ENCODE results near the gene TP53I11.
A peak's percentile ranks its signal among the peaks of the same experiment; 100 is the strongest.

Gene TP53I11

DNA sequence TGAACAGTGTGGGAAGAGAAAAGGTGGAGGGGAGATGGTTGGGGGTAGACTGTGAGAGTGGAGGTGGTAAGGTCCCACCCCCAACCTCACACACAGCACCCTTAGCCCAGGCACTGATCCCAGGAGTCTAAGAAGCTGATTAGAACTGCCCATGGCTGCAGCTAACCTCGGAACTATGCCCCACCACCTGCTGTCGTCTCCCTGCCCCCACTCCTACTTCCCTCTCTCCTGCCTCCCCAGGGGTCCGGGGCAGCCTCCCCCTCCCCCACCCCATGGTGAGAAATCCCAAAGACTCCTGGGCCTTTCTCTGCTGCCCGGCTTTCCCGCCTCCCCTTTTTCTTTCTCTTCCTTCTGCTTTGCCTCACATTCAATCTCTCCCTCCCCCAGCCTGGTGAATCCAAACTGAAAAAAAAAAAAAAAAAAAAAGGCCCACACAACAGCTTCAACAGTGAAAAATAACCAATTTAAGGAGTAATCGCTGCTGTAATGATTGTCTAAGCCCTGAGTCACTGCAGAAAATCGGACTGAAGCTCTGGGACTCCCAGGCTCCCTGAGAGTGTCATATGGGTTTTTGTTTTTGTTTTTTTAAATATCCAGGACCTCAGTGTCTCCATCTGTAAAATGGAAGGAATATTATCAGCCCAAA, 9.6 kb upstream of the TP53I11 start:
- no peak overlapping the region for H3K4me3 ChIP-seq (replicated peaks; ENCODE audit: low read depth, low read length)
- DNase-seq (ENCODE audit: extremely low read depth, low read depth), result no peak
- no peak for TF ChIP-seq CTCF (IDR thresholded peaks at IDR 0.05; ENCODE audit: low read depth, low read length, missing control alignments)

- no peak overlapping the region for H3K4me3 ChIP-seq (replicated peaks; ENCODE audit: low read depth, low read length)
- no peak for TF ChIP-seq CTCF (IDR thresholded peaks at IDR 0.05; ENCODE audit: low read depth, low read length, missing control alignments)
- DNase-seq (ENCODE audit: extremely low read depth, low read depth), result no peak
Measured at GRCh38 chr11:44959064-44959463, 8.4 kb upstream of the TP53I11 start.

- no peak overlapping the region for H3K4me3 ChIP-seq (replicated peaks; ENCODE audit: low read depth, low read length)
- DNase-seq (ENCODE audit: extremely low read depth, low read depth), result no peak
- no peak for TF ChIP-seq CTCF (IDR thresholded peaks at IDR 0.05; ENCODE audit: low read depth, low read length, missing control alignments)
Measured at GRCh38 chr11:44957776-44958564, 7.3 kb upstream of the TP53I11 start.

DNA sequence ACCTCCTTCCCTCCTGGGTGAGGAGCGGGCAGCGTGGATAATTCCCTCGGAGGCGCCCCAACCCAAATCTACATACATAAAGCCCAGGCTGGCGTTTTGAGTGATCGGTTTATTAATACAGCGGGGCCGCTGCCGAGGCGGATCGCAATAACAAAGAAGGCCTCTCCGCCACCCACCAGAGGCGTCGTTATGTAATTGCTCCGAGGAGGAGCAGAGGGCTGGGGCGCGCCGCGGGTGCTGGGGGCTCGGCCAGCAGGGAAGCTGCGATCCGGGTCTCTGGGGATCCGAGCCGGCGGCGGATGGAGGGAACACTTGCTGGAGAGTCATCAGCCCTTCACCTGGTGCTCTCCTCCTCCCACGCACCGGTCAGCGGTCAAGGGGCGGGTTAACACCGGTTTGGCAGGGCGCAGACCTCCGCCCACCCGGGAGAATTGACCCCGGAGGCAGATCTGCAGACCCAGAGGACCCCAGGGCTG, 6.4 kb upstream of the TP53I11 start:
- no peak overlapping the region for H3K4me3 ChIP-seq (replicated peaks; ENCODE audit: low read depth, low read length)
- no peak for TF ChIP-seq CTCF (IDR thresholded peaks at IDR 0.05; ENCODE audit: low read depth, low read length, missing control alignments)
- DNase-seq (ENCODE audit: extremely low read depth, low read depth), result no peak

GRCh38 chr11:44955015-44955738, 4.5 kb upstream of the TP53I11 start:
- TF ChIP-seq CTCF (IDR thresholded peaks at IDR 0.05; ENCODE audit: low read depth, low read length, missing control alignments), result no peak
- H3K4me3 ChIP-seq (replicated peaks; ENCODE audit: low read depth, low read length), result no peak overlapping the region
- peak; percentile 44 for DNase-seq (ENCODE audit: extremely low read depth, low read depth)

GRCh38 chr11:44954051-44954906, 3.6 kb upstream of the TP53I11 start:
- DNase-seq (ENCODE audit: extremely low read depth, low read depth), result no peak
- TF ChIP-seq CTCF (IDR thresholded peaks at IDR 0.05; ENCODE audit: low read depth, low read length, missing control alignments), result no peak
- H3K4me3 ChIP-seq (replicated peaks; ENCODE audit: low read depth, low read length), result no peak overlapping the region
